ENCODE data around the gene TMC4. TPM values are rescaled to one million over a fixed set of nuclear protein-coding genes. Genes with fewer than 3 reads are reported as not detected.

The TMC4 gene
- total and polyA plus RNA-seq, 2 donors from 2014 or later: 64.6 to 98.9 TPM

DNA sequence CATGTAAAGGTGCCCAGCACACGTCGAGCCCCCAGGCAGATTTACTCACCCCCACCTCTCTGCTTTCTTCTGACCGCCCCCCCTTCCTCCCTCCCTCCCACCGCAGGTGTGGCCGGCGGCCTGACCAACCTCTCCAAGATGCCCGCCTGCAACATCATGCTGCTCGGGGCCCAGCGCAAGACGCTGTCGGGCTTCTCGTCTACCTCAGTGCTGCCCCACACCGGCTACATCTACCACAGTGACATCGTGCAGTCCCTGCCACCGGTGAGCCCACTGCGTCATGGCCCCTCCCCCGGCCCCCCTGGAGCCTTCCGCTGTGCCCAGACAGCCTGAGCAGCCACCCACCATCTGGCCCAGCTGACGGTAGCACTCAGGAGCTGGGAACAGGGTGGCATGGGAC, 48.6 kb downstream of the TMC4 start:
- FAIRE-seq: no peak
- no peak for TF ChIP-seq CTCF (IDR thresholded peaks at IDR 0.05; ENCODE audit: borderline replicate concordance, extremely low read depth, insufficient read depth)

DNA sequence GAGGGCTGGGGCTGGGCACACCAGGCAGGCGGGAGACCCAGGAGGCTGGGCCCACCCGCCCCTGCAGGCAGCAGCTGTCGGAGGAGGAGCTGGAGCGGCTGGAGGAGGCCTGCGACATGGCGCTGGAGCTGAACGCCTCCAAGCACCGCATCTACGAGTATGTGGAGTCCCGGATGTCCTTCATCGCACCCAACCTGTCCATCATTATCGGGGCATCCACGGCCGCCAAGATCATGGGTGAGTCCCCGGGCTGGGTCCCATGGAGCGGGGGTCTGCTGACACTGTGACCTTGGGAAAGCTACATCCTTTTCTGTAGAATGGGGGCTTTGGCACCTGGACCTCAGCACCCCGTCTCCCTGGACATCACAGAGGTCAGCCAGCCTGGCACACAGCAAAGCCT, 49.3 kb downstream of the TMC4 start:
- Histone ChIP-seq H3K27ac (ENCODE audit: low read depth in 2 of 2, low read length in 2 of 2) (no peak overlapping the region), H3K4me1 (ENCODE audit: control insufficient read depth in 2 of 3, insufficient read depth in 2 of 3, low read depth in 1 of 3, low read length in 3 of 3) (no peaks in the 10 kb centered on the region), H3K9ac (ENCODE audit: low read length in 3 of 3) (no peak overlapping the region), H3K27me3 (ENCODE audit: control insufficient read depth, insufficient read depth, low read length) (no peaks in the 10 kb centered on the region), H3K4me3 (ENCODE audit: low read length in 3 of 3) (no peak overlapping the region), H3K36me3 (ENCODE audit: control insufficient read depth in 2 of 3, insufficient read depth in 3 of 3, low read length in 3 of 3) (peaks cover 0 to 41% (median 39%) of the 10 kb centered on the region in 3 donors), H3K9me3 (ENCODE audit: control insufficient read depth in 2 of 3, insufficient read depth in 1 of 3, low read length in 3 of 3) (no peaks in the 10 kb centered on the region)
- FAIRE-seq (no peak), DNase-seq (peak in 1 of 5 donors; percentile 66)
- intact Hi-C loops (cut with DNase I): no loop called here
- TF ChIP-seq CTCF (IDR thresholded peaks at IDR 0.05; ENCODE audit: borderline replicate concordance, extremely low read depth, insufficient read depth): no peak

More for the DNA sequence above, 48.6 kb downstream of the TMC4 start:
- no peak overlapping the region for H3K27ac ChIP-seq (ENCODE audit: low read depth in 2 of 2, low read length in 2 of 2)
- no peaks in the 10 kb centered on the region for H3K9me3 ChIP-seq (ENCODE audit: control insufficient read depth in 2 of 3, insufficient read depth in 1 of 3, low read length in 3 of 3)
- H3K36me3 ChIP-seq (ENCODE audit: control insufficient read depth in 2 of 3, insufficient read depth in 3 of 3, low read length in 3 of 3): peaks cover 0 to 43% (median 41%) of the 10 kb centered on the region in 3 donors
- intact Hi-C loops (cut with DNase I): no loop called here
- no peaks in the 10 kb centered on the region for H3K27me3 ChIP-seq (ENCODE audit: control insufficient read depth, insufficient read depth, low read length)
- DNase-seq: peak in 1 of 5 donors; percentile 70
- H3K4me1 ChIP-seq (ENCODE audit: control insufficient read depth in 2 of 3, insufficient read depth in 2 of 3, low read depth in 1 of 3, low read length in 3 of 3): no peaks in the 10 kb centered on the region
- H3K4me3 ChIP-seq (ENCODE audit: low read length in 3 of 3): no peak overlapping the region
- no peak overlapping the region for H3K9ac ChIP-seq (ENCODE audit: low read length in 3 of 3)

- Histone ChIP-seq H3K9ac (ENCODE audit: low read length in 3 of 3) (no peak overlapping the region), H3K4me3 (ENCODE audit: low read length in 3 of 3) (no peak overlapping the region), H3K4me1 (ENCODE audit: control insufficient read depth in 2 of 3, insufficient read depth in 2 of 3, low read depth in 1 of 3, low read length in 3 of 3) (peaks cover 0 to 6% (median 0%) of the 10 kb centered on the region in 3 donors), H3K36me3 (ENCODE audit: control insufficient read depth in 2 of 3, insufficient read depth in 3 of 3, low read length in 3 of 3) (peaks cover 0 to 38% (median 27%) of the 10 kb centered on the region in 3 donors), H3K27ac (ENCODE audit: low read depth in 2 of 2, low read length in 2 of 2) (no peak overlapping the region), H3K27me3 (ENCODE audit: control insufficient read depth, insufficient read depth, low read length) (no peaks in the 10 kb centered on the region), H3K9me3 (ENCODE audit: control insufficient read depth in 2 of 3, insufficient read depth in 1 of 3, low read length in 3 of 3) (no peaks in the 10 kb centered on the region)
- FAIRE-seq (no peak), DNase-seq (no peak)
- TF ChIP-seq CTCF (IDR thresholded peaks at IDR 0.05; ENCODE audit: borderline replicate concordance, extremely low read depth, insufficient read depth): no peak
- intact Hi-C loops (cut with DNase I): no loop called here
These were observed 51.7 kb downstream of the TMC4 start for GRCh38 chr19:54121259-54121658.
